Activated naive CD8-positive, alpha-beta T cell treated with anti-CD3 and anti-CD28 coated beads, Interleukin-2, amount 10 ng/mL, durations not matched to agents 7 days and 5 days (primary cell): ENCODE measurements around the gene HAT1. TPM values are rescaled to one million over a fixed set of nuclear protein-coding genes. Genes with fewer than 3 reads are reported as not detected.
"Not testable (repeated sequence)": the region's sequence is repeated elsewhere in the genome, so short reads cannot be mapped to it uniquely, and the experiment has no call there.

ENCODE experiments used
- ATAC-seq: fragments of 150-1000 bp; cut with Tn5 transposase; one replicate; pipeline ENCODE4 v1.10.0; 2021; ENCODE audit warnings: low read depth, moderate library complexity
- POLR2A ChIA-PET: fragments of 350-600 bp; sonication (Branson Sonifier 250); formaldehyde crosslinking; loops from one replicate; lab custom pipeline; 2021; ENCODE audit warnings: antibody characterized with exemption; lab: Charles Lee
- DNase-seq: peaks from one replicate; pipeline ENCODE4 v3.0.0; 2021
- H3K27ac Mint-ChIP-seq: one replicate; pipeline ENCODE4 v1.8.0; 2022; ENCODE audit warnings: mild to moderate bottlenecking, mixed read lengths
- H3K27me3 Mint-ChIP-seq: one replicate; pipeline ENCODE4 v1.8.0; 2022; ENCODE audit warnings: mild to moderate bottlenecking, moderate library complexity, mixed read lengths
- H3K36me3 Mint-ChIP-seq: one replicate; pipeline ENCODE4 v1.8.0; 2021; ENCODE audit warnings: mild to moderate bottlenecking, mixed read lengths
- H3K4me1 Mint-ChIP-seq: one replicate; pipeline ENCODE4 v1.8.0; 2021; ENCODE audit warnings: mixed read lengths
- H3K4me3 Mint-ChIP-seq: one replicate; pipeline ENCODE4 v1.8.0; 2022; ENCODE audit warnings: mild to moderate bottlenecking, moderate library complexity, mixed read lengths
- H3K9me3 Mint-ChIP-seq: one replicate; pipeline ENCODE4 v1.8.0; 2021; ENCODE audit warnings: mixed read lengths
- total RNA-seq, 2 experiments: library from RNA; stranded (reverse); gene quantifications; one replicate each; pipeline ENCODE4 v1.2.3, GENCODE V29; 2021

Gene HAT1
- total RNA-seq, 2 experiments from 2014 or later, result 52.5 to 54.5 TPM

DNA sequence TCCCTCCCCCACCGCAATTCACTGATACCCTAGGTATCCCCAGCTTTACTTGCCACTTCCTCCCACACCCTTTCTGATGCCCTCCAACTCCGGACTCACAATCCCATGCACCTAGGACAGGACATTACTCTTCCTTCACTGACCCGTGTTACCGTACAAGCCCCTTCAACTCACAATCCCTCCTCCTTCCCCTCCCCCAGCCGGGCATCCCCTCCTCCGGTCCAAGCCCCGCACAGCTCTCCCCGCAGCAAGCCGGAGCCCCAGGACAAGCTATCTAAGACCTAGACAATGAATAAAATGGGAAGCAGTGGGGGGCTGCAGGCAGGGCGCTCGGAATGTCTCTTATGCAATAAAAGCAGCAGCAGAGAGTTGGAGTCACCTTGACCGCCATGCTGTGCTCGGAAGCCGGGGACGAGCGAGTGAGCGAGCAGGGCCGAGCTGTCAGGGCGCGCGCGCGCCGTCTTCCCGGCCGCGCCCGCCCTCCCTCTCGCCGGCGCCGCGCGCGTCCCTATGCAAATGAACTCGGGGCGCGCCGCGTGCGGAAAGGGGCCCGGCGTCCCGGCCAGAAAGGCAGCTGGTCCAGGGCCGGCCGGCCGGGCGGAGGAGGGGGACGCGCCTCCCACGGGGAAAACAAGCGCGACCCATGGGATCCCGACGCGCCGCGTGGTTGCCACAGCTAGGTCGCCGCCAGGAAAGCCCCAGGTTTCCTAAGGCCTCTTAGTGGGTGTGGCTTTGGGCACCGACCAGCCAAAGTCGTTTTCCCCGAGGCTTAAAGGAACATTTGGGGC is 28.2 kb upstream of the HAT1 start, which contains the start of gene SLC25A12:
Gene SLC25A12 (minus strand): TSS at position 421 of the 788 bp plus-strand sequence. CDS start 30 bp downstream, at position 391.
- Mint-ChIP-seq H3K36me3 (peaks cover 21% of the 10 kb centered on the region), H3K4me3 (peak within 1 kb of the TSS; percentile 95), H3K27me3 (peaks cover 1% of the 10 kb centered on the region), H3K9me3 (no peaks in the 10 kb centered on the region), H3K27ac (peak within 1 kb of the TSS; percentile 92), H3K4me1 (peaks cover 27% of the 10 kb centered on the region)
- peak; percentile 87 for DNase-seq
- POLR2A ChIA-PET, result interaction anchor here (0.6 to 2.2 kb wide), 6 partner anchors 11 to 578 kb away, joined by 3 to 20 read pairs (median 4); partner anchors contain the start of gene HAT1
- peak; percentile 97 for ATAC-seq

DNA sequence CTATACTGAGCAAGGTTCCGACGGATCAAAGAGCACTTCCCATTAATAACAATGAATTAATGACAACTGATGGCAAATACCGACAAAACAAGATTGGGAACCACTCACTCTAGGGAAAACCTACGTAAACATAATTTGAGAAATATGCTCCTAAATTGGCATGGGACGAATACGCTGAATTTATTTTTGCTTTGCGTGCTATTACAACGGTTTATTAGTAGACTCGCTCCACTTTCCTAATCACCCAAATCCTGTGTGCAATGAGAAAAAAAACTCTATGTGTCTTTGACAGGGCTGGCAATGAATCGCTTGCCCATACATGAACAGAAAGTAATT is 27.7 kb upstream of the HAT1 start:
- Mint-ChIP-seq H3K9me3 (no peaks in the 10 kb centered on the region), H3K4me1 (peaks cover 27% of the 10 kb centered on the region), H3K27ac (peak overlapping the region; percentile 64), H3K27me3 (peaks cover 2% of the 10 kb centered on the region), H3K36me3 (peaks cover 17% of the 10 kb centered on the region), H3K4me3 (peak overlapping the region; percentile 95)
- ATAC-seq (no peak), DNase-seq (no peak)
- POLR2A ChIA-PET, result interaction anchor here (0.6 to 2.2 kb wide), 5 partner anchors 11 to 212 kb away, joined by 3 to 20 read pairs (median 4); partner anchors contain the start of gene HAT1

DNA sequence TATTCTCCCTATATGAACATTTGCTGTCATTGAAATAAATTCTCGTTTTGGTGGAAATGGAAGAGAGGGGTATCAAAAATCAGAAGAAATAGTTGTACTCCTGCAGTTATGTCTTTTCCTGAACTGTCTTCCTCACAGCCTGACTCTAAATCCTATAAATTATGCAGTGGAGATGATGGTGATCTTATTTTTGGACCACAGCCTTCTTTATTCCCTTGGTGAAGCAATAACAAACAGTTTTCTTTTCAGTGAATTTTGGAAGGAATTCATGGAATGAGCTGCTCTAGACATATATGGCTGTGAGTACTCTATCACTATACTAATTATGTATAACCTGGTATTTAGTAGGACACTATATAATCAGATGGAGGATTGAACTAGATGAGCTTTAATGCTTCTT is 26.5 kb upstream of the HAT1 start:
- Mint-ChIP-seq H3K9me3 (no peaks in the 10 kb centered on the region), H3K27me3 (peaks cover 2% of the 10 kb centered on the region), H3K36me3 (peaks cover 11% of the 10 kb centered on the region), H3K4me1 (peaks cover 25% of the 10 kb centered on the region), H3K4me3 (no peak overlapping the region), H3K27ac (no peak overlapping the region)
- POLR2A ChIA-PET, result no interaction called here
- DNase-seq, result no peak
- no peak for ATAC-seq

DNA sequence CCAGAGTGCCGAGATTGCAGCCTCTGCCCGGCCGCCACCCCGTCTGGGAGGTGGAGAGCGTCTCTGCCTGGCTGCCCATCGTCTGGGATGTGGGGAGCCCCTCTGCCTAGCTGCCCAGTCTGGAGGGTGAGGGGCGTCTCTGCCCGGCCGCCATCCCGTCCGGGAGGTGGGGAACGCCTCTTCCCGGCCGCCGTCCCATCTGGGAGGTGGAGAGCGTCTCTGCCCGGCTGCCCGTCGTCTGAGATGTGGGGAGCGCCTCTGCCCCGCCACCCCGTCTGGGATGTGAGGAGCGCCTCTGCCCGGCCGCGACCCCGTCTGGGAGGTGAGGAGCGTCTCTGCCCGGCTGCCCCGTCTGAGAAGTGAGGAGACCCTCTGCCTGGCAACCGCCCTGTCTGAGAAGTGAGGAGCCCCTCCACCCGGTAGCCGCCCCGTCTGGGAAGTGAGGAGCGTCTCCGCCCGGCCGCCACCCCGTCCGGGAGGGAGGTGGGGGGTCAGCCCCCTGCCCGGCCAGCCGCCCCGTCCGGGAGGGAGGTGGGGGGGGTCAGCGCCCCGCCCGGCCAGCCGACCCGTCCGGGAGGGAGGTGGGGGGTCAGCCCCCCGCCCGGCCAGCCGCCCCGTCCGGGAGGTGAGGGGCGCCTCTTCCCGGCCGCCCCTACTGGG is 22.5 kb upstream of the HAT1 start:
- H3K36me3 Mint-ChIP-seq, DNase-seq, H3K4me1 Mint-ChIP-seq, POLR2A ChIA-PET, H3K27ac Mint-ChIP-seq, H3K9me3 Mint-ChIP-seq, ATAC-seq, H3K4me3 Mint-ChIP-seq: not testable (repeated sequence)
- peaks cover 12% of the 10 kb centered on the region for H3K27me3 Mint-ChIP-seq

DNA sequence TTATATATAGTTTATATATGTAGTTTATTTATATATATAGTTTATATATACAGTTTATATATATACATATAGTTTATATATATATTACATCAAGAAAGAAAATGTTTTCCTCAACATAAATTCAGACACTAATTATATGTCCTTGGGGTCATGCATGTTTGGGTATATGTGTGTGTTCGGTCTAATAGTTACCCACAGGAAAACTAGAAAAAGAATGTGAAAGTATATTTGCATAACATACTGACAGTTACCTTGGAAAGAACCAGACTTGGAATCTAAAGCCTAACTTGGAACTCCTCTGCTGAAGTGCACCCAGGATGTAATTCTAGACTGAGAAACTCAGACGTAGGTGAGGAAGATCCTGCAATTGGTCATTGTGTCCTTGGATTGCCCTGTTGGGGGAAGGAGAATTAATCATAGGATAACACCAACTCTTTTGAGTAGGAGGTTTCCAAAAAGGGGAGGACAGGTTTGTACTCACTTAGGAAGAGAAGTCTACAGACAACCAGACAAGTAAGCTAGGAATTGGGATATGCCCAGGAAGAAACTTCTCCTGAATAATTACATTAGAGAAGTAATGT is 19.3 kb upstream of the HAT1 start:
- POLR2A ChIA-PET, result no interaction called here
- Mint-ChIP-seq H3K36me3 (no peaks in the 10 kb centered on the region), H3K4me3 (no peak overlapping the region), H3K9me3 (no peaks in the 10 kb centered on the region), H3K27ac (no peak overlapping the region), H3K4me1 (no peaks in the 10 kb centered on the region), H3K27me3 (peaks cover 12% of the 10 kb centered on the region)
- no peak for ATAC-seq
- no peak for DNase-seq

DNA sequence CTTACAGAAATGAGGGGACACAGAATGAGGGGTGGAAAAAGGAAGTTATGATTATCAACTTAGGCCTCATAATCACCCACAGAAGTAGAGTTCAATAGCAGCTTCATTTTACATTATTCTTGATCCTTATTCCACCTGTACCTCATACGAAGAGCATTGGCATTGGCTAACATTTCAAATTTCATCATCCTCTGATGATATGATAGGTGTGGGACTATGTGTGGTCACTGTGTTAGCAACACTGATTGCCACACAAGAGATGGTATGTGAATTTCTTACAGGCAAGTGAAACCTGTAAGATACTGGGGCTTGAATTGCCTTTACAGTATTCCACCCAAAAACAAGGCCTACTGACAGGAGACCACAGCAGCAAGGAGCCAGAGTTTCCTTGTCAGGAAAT is 14.0 kb upstream of the HAT1 start:
- H3K36me3 Mint-ChIP-seq, result no peaks in the 10 kb centered on the region
- POLR2A ChIA-PET, result no interaction called here
- no peaks in the 10 kb centered on the region for H3K4me1 Mint-ChIP-seq
- DNase-seq (no peak), ATAC-seq (no peak)
- H3K4me3 Mint-ChIP-seq, result no peak overlapping the region
- no peak overlapping the region for H3K27ac Mint-ChIP-seq
- H3K9me3 Mint-ChIP-seq, result no peaks in the 10 kb centered on the region
- H3K27me3 Mint-ChIP-seq, result peaks cover 12% of the 10 kb centered on the region

DNA sequence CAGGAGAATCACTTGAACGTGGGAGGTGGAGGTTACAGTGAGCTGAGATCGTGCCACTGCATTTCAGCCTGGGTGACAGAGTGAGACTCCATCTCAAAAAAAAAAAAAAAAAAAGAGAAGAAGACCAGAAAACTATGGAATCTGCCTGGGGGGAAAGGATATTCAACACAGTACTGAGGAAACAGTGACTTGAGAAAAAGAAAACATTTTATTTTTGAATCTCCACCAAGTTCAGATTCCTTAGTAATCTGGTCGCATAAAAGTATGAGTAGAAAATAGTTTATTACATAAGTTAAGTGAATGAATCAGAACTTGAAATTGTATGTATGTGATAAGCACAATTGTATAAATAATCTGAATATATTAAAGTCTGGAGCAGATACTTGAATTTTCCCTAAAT is 13.0 kb upstream of the HAT1 start:
- H3K27me3 Mint-ChIP-seq, result peaks cover 12% of the 10 kb centered on the region
- H3K4me1 Mint-ChIP-seq, result no peaks in the 10 kb centered on the region
- DNase-seq (no peak), ATAC-seq (no peak)
- H3K4me3 Mint-ChIP-seq, result no peak overlapping the region
- POLR2A ChIA-PET, result interaction anchor here (0.6 kb wide), 1 partner anchor 31 kb away, joined by 3 read pairs; no protein-coding TSS in a partner anchor
- H3K27ac Mint-ChIP-seq, result no peak overlapping the region
- no peaks in the 10 kb centered on the region for H3K36me3 Mint-ChIP-seq
- H3K9me3 Mint-ChIP-seq, result no peaks in the 10 kb centered on the region

DNA sequence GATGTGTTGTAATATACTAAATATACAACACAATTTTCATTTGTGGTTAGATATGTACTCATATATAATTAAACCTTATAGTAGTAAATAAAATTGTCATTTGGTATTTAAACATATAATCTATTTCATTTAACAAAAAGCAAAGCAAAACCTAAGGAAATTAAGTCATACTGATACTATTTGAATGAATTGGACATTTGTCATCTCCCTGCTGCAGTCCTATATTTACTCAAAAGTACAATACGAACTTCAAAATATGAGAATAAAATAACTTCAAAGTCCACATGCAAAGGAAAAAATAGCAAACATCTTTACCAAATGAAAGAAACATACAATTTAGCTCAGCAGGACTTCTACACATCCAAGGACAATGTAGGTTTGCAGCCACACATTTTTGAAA is 11.8 kb upstream of the HAT1 start:
- Mint-ChIP-seq H3K27me3 (peaks cover 9% of the 10 kb centered on the region), H3K27ac (no peak overlapping the region), H3K9me3 (no peaks in the 10 kb centered on the region), H3K36me3 (no peaks in the 10 kb centered on the region), H3K4me1 (no peaks in the 10 kb centered on the region), H3K4me3 (no peak overlapping the region)
- DNase-seq (no peak), ATAC-seq (no peak)
- POLR2A ChIA-PET, result no interaction called here

DNA sequence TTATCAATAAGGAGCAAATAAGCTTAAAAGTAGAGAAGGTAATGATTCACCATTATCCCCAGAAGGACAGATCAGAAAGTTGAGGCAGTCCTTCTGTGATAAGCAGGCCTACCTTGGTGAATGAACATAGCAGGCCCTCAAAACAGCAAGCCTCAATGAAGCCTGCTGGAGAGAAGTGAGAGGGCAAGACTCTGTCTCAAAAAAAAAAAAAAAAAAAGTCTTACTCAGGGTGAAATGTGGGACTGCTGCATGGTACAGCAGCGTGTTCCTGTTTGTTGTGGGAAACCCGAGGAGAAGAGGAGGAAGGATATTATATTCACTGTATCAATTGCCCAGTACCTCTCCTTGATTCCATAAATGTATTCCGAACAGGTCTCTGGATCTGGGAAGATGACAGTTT is 8.7 kb upstream of the HAT1 start:
- Mint-ChIP-seq H3K9me3 (no peaks in the 10 kb centered on the region), H3K27me3 (peaks cover 9% of the 10 kb centered on the region), H3K36me3 (no peaks in the 10 kb centered on the region), H3K4me1 (no peaks in the 10 kb centered on the region), H3K4me3 (no peak overlapping the region), H3K27ac (no peak overlapping the region)
- POLR2A ChIA-PET, result no interaction called here
- no peak for DNase-seq
- no peak for ATAC-seq

DNA sequence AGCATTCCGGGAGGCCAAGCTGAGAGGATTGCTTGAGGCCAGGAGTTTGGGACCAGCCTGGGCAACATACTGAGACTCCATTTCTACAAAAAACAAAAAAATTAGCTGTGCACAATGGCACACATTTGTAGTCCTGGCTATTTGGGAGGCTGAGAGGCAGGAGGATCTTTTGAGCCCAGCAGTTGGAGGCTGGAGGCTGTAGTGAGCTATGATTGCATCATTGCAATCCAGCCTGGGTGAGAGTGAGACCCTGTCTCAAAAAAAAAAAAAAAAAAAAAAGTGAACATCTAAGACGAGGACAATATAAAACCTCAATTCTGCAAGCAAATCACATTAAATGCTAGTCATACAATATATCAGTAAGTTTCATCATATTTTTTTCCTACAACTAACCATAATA is 2.8 kb upstream of the HAT1 start:
- POLR2A ChIA-PET, result no interaction called here
- no peaks in the 10 kb centered on the region for H3K27me3 Mint-ChIP-seq
- H3K36me3 Mint-ChIP-seq, result peaks cover 1% of the 10 kb centered on the region
- H3K27ac Mint-ChIP-seq, result no peak overlapping the region
- DNase-seq (no peak), ATAC-seq (no peak)
- H3K4me3 Mint-ChIP-seq, result no peak overlapping the region
- peaks cover 16% of the 10 kb centered on the region for H3K4me1 Mint-ChIP-seq
- no peaks in the 10 kb centered on the region for H3K9me3 Mint-ChIP-seq

DNA sequence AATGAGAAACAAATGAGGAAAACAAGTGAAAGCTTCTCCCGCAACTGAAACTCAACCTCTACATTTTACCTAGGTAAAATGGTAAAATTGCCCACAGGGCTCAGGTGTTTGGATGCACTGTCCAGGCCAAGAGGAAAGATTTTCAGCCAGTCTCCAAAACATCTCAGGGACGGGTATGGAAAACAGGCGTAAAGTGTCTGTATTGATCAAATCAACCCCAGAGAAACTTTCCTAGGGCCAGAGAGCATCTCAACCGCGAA is 361 bp upstream of the HAT1 start:
- POLR2A ChIA-PET, result interaction anchor here (0.6 to 1.9 kb wide), 7 partner anchors 12 to 180 kb away, joined by 3 to 20 read pairs (median 4); partner anchors contain the start of genes DLX2, METAP1D and SLC25A12
- H3K27ac Mint-ChIP-seq, result peak overlapping the region; percentile 98
- DNase-seq (no peak), ATAC-seq (peak; percentile 28)
- H3K36me3 Mint-ChIP-seq, result peaks cover 13% of the 10 kb centered on the region
- no peaks in the 10 kb centered on the region for H3K9me3 Mint-ChIP-seq
- H3K27me3 Mint-ChIP-seq, result no peaks in the 10 kb centered on the region
- H3K4me1 Mint-ChIP-seq, result peaks cover 27% of the 10 kb centered on the region
- peak overlapping the region; percentile 98 for H3K4me3 Mint-ChIP-seq

DNA sequence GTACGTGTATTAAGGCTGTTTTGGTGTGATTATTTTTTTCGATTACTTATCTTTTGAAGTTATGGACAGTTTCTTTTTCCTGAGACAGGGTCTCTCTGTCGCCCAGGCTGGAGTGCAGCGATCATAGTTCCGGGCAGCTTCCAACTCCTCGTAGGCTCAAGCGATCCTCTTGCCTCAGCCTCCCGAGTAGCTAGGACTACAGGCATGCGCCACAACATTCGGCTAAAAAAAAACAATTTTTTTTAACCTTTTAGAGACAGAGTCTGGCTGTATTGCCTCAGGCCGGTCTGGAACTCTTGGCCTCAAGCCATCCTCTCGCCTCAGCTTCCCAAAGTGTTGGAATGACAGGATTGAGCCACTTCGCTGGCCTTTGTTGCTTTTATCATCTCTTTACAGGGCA is 945 bp downstream of the HAT1 start:
- H3K27me3 Mint-ChIP-seq, result no peaks in the 10 kb centered on the region
- POLR2A ChIA-PET, result interaction anchor here (1.0 to 2.0 kb wide), 4 partner anchors 18 to 179 kb away, joined by 3 to 20 read pairs (median 6); partner anchors contain the start of genes DLX2 and SLC25A12
- H3K4me1 Mint-ChIP-seq, result peaks cover 27% of the 10 kb centered on the region
- H3K27ac Mint-ChIP-seq, result peak overlapping the region; percentile 98
- ATAC-seq (no peak), DNase-seq (no peak)
- H3K9me3 Mint-ChIP-seq, result no peaks in the 10 kb centered on the region
- peak overlapping the region; percentile 98 for H3K4me3 Mint-ChIP-seq
- peaks cover 21% of the 10 kb centered on the region for H3K36me3 Mint-ChIP-seq

DNA sequence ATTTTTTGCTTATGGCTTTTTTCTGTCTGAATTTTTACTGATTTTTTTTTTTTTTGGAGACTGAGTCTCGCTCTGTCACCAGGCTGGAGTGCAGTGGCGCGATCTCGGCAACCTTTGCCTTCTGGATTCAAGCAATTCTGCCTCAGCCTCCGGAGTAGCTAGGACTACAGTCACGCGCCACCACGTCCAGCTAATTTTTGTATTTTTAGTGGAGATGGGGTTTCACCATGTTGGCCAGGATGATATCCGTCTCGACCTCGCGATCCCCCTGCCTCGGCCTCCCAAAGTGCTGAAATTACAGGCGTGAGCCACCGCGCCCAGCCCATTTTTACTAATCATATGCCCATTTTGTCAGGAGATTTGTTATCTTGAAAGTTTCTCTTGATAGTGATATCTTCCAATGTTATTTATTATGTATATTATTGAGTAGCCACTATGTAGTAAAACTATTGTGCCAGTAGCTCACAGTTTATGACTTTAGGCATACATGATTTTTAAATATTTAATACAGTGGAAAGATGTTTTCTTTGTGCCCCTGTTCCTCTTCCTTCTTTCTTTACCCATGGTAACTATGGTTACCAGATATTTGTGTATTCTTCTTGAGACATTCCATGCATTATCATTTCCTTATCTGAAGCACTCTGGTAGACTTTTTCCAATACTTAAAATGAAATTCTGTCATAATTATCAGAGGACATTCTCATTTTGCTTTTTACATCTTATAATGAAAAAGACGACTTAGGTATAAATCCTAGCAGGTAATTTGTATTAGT is 2.1 kb downstream of the HAT1 start:
- H3K4me3 Mint-ChIP-seq, result peak overlapping the region; percentile 98
- H3K9me3 Mint-ChIP-seq, result no peaks in the 10 kb centered on the region
- ATAC-seq, result no peak
- no peaks in the 10 kb centered on the region for H3K27me3 Mint-ChIP-seq
- peaks cover 33% of the 10 kb centered on the region for H3K4me1 Mint-ChIP-seq
- DNase-seq, result no peak
- H3K36me3 Mint-ChIP-seq, result peaks cover 28% of the 10 kb centered on the region
- POLR2A ChIA-PET, result interaction anchor here (1.0 to 2.0 kb wide), 2 partner anchors 17 to 31 kb away, joined by 6 to 7 read pairs; partner anchors contain the start of gene SLC25A12
- peak overlapping the region; percentile 68 for H3K27ac Mint-ChIP-seq
